ENCODE measurements around the gene SBK1. TPM values are rescaled to one million over a fixed set of nuclear protein-coding genes. Genes with fewer than 3 reads are reported as not detected.

The SBK1 gene
- total and polyA plus RNA-seq, 2 experiments from 2014 or later: not detected

DNA sequence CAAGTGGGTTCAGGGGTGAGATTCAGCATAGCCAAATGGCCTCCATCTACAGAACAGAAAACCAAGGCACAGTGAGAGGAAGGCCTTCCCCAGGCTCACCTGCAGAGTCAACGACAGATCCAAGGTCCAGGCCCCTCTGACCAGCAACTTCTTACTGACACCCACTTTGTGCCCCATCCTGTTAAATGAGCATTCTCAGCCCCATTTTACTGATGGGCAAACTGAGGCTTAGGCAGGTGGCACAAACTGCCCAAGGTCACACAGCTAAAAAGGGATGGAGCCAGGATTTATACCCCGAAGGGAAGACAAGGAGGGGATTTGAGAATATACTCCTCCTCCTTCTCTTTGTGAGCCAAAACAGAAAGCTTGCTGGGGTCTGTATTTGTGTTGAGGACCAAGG lies 9.3 kb downstream of the SBK1 start:
- Histone ChIP-seq H3K36me3 (ENCODE audit: low read depth) (no peaks in the 10 kb centered on the region), H3K9ac (no peak overlapping the region), H3K4me1 (ENCODE audit: insufficient read depth) (no peaks in the 10 kb centered on the region), H3F3A (ENCODE audit: insufficient read depth) (no peaks in the 10 kb centered on the region), H3K27me3 (replicated peaks; ENCODE audit: insufficient read depth) (peaks cover 14% of the 10 kb centered on the region; the same call in 1 of the 2 replicates), H4K20me1 (ENCODE audit: insufficient read depth) (no peaks in the 10 kb centered on the region), H3K9me3 (ENCODE audit: low read depth) (no peaks in the 10 kb centered on the region), H3K79me2 (ENCODE audit: insufficient read depth) (no peaks in the 10 kb centered on the region), H3K4me3 (no peak overlapping the region), H3K9me2 (ENCODE audit: insufficient read depth) (no peaks in the 10 kb centered on the region), H2AFZ (no peak overlapping the region), H3K27ac (no peak overlapping the region), H3K4me2 (ENCODE audit: unreplicated experiment) (no peak overlapping the region)
- 42 to 55% methylated on average over 2 of the region's 2 CpGs for WGBS, 2 experiments (ENCODE audit: low coverage in 1 of 2, low lambda C conversion rate in 2 of 2, missing lambda C conversion rate in 2 of 2)
- no peak for TF ChIP-seq EZH2 (IDR thresholded peaks at IDR 0.05; ENCODE audit: insufficient read depth, poor library complexity, severe bottlenecking)
- TF ChIP-seq EZH2phosphoT487 (IDR thresholded peaks at IDR 0.05; ENCODE audit: insufficient read depth, low read depth): no peak
- in situ Hi-C loops (cut with MboI): no loop called here
- no peak for DNase-seq

DNA sequence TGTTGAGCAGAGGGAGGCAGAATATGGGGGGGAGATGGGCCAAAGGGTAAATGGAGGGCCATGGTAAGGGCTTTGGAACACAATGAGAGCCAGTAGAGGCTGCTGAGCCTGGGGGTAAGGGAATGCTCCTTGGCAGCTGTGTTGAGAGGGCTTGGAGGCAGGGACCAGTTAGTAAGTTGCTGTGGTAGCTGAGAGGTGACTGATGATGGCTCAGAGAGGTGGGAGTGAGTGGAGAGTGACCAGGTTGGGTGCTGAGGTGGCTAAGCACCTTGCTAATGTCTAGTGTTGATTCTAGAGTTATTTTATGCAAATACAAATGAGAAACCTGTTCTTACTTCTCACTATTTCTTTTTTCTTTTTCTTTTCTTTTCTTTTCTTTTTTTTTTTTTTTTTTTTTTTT lies 10.8 kb downstream of the SBK1 start:
- no peak overlapping the region for H3K27ac ChIP-seq
- H4K20me1 ChIP-seq (ENCODE audit: insufficient read depth): no peaks in the 10 kb centered on the region
- no peak overlapping the region for H3K4me2 ChIP-seq (ENCODE audit: unreplicated experiment)
- H3K4me1 ChIP-seq (ENCODE audit: insufficient read depth): no peaks in the 10 kb centered on the region
- no peak overlapping the region for H3K9ac ChIP-seq
- no peak for DNase-seq
- peaks cover 9% of the 10 kb centered on the region; the same call in 1 of the 2 replicates for H3K27me3 ChIP-seq (replicated peaks; ENCODE audit: insufficient read depth)
- no peaks in the 10 kb centered on the region for H3K36me3 ChIP-seq (ENCODE audit: low read depth)
- TF ChIP-seq EZH2 (IDR thresholded peaks at IDR 0.05; ENCODE audit: insufficient read depth, poor library complexity, severe bottlenecking): no peak
- TF ChIP-seq EZH2phosphoT487 (IDR thresholded peaks at IDR 0.05; ENCODE audit: insufficient read depth, low read depth): no peak
- H2AFZ ChIP-seq: no peak overlapping the region
- no peak overlapping the region for H3K4me3 ChIP-seq
- in situ Hi-C loops (cut with MboI): no loop called here
- no peaks in the 10 kb centered on the region for H3K79me2 ChIP-seq (ENCODE audit: insufficient read depth)
- no peaks in the 10 kb centered on the region for H3K9me2 ChIP-seq (ENCODE audit: insufficient read depth)
- no peaks in the 10 kb centered on the region for H3F3A ChIP-seq (ENCODE audit: insufficient read depth)
- no peaks in the 10 kb centered on the region for H3K9me3 ChIP-seq (ENCODE audit: low read depth)

DNA sequence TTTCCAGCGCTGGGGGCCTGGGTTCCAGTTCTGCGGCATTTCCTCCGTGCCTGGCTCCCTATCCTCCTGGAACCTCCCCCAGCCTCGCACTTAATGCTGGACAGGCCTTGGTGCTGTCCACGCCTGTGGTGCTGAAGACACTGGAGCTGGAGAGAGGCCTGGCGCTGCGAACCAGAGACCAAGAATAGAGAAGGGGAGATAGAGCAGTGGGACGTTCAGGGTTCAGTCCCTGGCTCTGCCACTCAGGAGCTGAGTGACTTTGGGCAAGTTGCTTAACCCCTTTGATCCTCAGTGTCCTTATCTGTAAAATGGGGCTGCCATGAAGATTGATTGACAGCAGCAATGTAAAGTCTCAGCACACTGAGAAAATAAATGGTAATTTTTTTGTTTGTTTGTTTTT lies 11.9 kb downstream of the SBK1 start:
- H3K9me3 ChIP-seq (ENCODE audit: low read depth): no peaks in the 10 kb centered on the region
- no peak overlapping the region for H3K27ac ChIP-seq
- in situ Hi-C loops (cut with MboI): no loop called here
- no peaks in the 10 kb centered on the region for H4K20me1 ChIP-seq (ENCODE audit: insufficient read depth)
- peak; percentile 48 for DNase-seq
- H3K27me3 ChIP-seq (replicated peaks; ENCODE audit: insufficient read depth): peaks cover 9% of the 10 kb centered on the region; the same call in 1 of the 2 replicates
- H3K9me2 ChIP-seq (ENCODE audit: insufficient read depth): no peaks in the 10 kb centered on the region
- no peaks in the 10 kb centered on the region for H3F3A ChIP-seq (ENCODE audit: insufficient read depth)
- H3K4me3 ChIP-seq: no peak overlapping the region
- 56 to 65% methylated on average over 8 of the region's 8 CpGs for WGBS, 2 experiments (ENCODE audit: low coverage in 1 of 2, low lambda C conversion rate in 2 of 2, missing lambda C conversion rate in 2 of 2)
- no peak overlapping the region for H3K9ac ChIP-seq
- no peak overlapping the region for H2AFZ ChIP-seq
- TF ChIP-seq EZH2 (IDR thresholded peaks at IDR 0.05; ENCODE audit: insufficient read depth, poor library complexity, severe bottlenecking): no peak
- no peak for TF ChIP-seq EZH2phosphoT487 (IDR thresholded peaks at IDR 0.05; ENCODE audit: insufficient read depth, low read depth)
- no peaks in the 10 kb centered on the region for H3K36me3 ChIP-seq (ENCODE audit: low read depth)
- no peaks in the 10 kb centered on the region for H3K79me2 ChIP-seq (ENCODE audit: insufficient read depth)
- no peaks in the 10 kb centered on the region for H3K4me1 ChIP-seq (ENCODE audit: insufficient read depth)
- H3K4me2 ChIP-seq (ENCODE audit: unreplicated experiment): no peak overlapping the region

DNA sequence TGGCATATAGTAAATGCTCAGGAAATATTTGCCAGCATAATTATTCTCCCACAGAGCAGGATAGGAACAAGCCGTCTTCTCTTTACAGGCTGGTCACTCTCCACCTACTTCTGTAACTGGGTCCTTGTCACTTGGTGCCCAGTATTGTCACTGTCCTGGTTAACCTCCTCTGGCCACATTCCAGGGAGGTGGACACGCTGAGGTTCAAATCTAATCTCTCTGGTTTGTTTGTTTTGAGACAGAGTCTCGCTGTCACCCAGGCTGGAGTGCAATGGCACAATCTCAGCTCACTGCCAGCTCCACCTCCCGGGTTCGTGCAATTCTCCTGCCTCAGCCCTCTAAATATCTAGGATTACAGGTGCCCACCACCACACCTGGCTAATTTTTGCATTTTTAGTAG lies 15.6 kb downstream of the SBK1 start:
- TF ChIP-seq EZH2phosphoT487 (IDR thresholded peaks at IDR 0.05; ENCODE audit: insufficient read depth, low read depth) (no peak), EZH2 (IDR thresholded peaks at IDR 0.05; ENCODE audit: insufficient read depth, poor library complexity, severe bottlenecking) (no peak)
- WGBS, 2 experiments (ENCODE audit: low coverage in 1 of 2, low lambda C conversion rate in 2 of 2, missing lambda C conversion rate in 2 of 2): 62 to 65% methylated on average over 5 of the region's 5 CpGs
- in situ Hi-C loops (cut with MboI): no loop called here

More for the DNA sequence above, 15.6 kb downstream of the SBK1 start:
- Histone ChIP-seq H3K4me2 (ENCODE audit: unreplicated experiment) (no peak overlapping the region), H3K27me3 (replicated peaks; ENCODE audit: insufficient read depth) (peaks cover 5% of the 10 kb centered on the region; the same call in 1 of the 2 replicates), H3K4me3 (no peak overlapping the region), H3K4me1 (ENCODE audit: insufficient read depth) (no peaks in the 10 kb centered on the region), H2AFZ (no peak overlapping the region), H3K27ac (no peak overlapping the region), H4K20me1 (ENCODE audit: insufficient read depth) (no peaks in the 10 kb centered on the region), H3F3A (ENCODE audit: insufficient read depth) (no peaks in the 10 kb centered on the region), H3K9me3 (ENCODE audit: low read depth) (no peaks in the 10 kb centered on the region), H3K9me2 (ENCODE audit: insufficient read depth) (no peaks in the 10 kb centered on the region), H3K36me3 (ENCODE audit: low read depth) (no peaks in the 10 kb centered on the region), H3K9ac (no peak overlapping the region), H3K79me2 (ENCODE audit: insufficient read depth) (no peaks in the 10 kb centered on the region)
- DNase-seq: no peak
